HG03060 (cell line): ENCODE data around the gene PDZD8.
"Not testable (repeated sequence)": the region's sequence is repeated elsewhere in the genome, so short reads cannot be mapped to it uniquely, and the experiment has no call there.

Source experiments
- ATAC-seq: cut with Tn5 transposase; IDR thresholded peaks from one replicate; pipeline ENCODE4 v1.9.1; 2021; ENCODE audit warnings: low read depth, moderate number of reproducible peaks; ENCODE audit not compliant: unreplicated experiment

The PDZD8 gene

DNA sequence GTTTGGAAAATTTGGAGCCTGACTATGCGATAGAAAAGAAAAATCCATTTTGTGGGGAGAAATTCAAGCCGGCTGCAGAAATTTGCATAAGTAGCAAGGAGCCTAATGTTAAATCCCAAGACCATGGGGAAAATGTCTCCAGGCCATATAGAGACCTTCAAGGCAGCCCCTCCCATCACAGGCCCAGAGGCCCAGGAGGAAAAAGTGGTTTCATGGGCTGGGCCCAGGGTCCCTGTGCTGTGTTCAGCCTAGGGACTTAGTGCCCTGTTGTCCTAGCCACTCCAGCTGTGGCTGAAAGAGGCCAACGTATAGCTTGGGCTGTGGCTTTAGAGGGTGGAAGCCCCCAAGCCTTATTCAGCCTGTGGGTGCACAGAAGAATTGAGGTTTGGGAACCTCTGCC, 71.8 kb downstream of the PDZD8 start:
- ATAC-seq, result not testable (repeated sequence)

GRCh38 chr10:117300671-117301070, 74.6 kb downstream of the PDZD8 start:
- ATAC-seq, result no peak

DNA sequence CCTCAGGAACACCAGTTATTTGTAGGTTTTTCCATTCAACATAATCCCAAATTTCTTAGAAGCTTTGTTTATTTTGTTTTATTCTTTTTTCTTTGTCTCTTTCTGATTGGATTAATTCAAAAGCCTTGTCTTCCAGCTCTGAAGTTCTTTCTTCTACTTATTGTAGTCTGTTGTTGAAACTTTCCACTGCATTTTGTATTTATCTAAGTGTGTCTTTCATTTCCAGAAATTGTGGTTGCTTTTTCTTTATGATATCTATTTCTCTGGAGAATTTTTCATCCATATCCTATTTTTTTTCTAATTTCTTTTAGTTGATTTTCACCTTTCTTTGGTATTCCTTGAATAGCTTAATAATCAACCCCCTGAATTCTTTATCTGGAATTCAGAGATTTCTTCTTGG, 75.8 kb downstream of the PDZD8 start:
- no peak for ATAC-seq

DNA sequence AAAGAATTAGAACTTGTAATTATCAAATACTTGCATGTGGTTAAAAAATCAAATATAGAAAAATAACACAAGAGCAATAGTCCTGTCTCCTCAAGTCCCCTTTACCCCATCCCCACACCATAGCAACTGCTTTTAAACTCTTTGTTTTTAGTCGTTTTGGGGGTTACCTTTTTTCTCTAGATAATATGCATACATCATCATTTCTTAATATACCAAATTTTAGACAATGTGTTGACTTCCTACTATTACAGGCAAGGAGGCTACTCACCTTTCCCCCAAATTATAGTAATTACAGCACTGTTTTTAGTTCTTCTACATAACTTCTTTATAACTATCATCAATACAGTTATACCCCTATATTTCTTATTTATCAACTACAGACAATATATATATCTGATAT, 77.0 kb downstream of the PDZD8 start:
- no peak for ATAC-seq

- ATAC-seq, result no peak
These were observed 80.5 kb downstream of the PDZD8 start for GRCh38 chr10:117294735-117295134.

GRCh38 chr10:117294039-117294645, 81.1 kb downstream of the PDZD8 start:
- no peak for ATAC-seq

GRCh38 chr10:117290872-117291271, 84.4 kb downstream of the PDZD8 start:
- not testable (repeated sequence) for ATAC-seq

DNA sequence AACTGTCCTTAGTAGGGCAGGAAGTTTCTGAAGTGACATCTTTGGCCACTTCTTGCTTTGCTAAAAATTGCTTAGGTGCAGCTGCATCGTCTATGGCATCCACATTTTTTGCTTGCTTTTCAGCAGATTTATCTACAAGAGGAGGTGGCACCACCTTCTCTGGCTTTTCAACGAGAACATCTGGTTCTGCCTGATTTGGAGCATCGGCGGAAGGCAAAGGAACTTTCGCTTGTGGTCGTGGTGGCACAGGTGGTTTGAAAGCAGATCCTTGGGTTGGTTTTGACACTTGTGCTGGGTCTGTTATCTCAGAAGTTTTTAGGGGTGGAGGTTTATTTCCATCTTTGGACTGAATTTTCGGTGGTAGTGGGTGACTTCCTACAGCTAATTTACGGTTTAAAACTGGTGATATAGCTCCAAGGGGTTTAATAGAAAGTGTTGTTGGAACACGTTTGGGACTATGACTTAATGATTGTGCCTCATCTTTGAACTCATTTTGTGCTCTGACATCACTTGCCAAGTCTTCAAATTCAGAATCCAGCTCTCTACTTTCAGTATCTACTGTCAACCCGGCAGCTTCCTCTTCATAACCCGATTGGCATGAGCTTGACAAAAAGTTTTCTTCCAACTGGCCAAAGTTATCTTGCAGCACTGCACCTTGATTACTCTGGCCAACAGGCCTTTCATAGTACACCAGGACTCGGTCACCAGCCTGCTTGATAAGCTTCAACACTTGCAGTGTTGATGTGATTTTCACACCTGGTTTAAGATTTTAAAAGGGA, 90.3 kb downstream of the PDZD8 start:
- ATAC-seq, result no peak

DNA sequence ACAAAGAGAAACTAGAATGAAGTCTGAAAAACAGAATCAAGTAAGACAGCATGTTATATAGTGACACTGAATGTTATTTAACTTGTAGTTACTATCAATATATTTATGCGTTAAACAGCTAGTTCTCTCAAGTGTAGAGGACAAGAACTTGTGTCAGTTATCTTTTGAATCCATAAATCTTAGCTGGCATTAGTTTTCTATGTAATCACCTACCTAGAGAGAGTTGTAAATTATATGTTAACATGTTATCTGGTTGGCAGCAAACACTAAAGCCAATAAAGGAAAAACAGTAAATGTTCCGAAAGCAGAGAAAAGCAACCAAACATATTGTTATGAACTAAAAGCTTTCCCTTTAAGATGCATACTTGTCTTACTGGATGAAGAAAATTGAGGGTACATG, 97.6 kb downstream of the PDZD8 start:
- no peak for ATAC-seq

- no peak for ATAC-seq
These were observed 100.1 kb downstream of the PDZD8 start for GRCh38 chr10:117275121-117275520.

DNA sequence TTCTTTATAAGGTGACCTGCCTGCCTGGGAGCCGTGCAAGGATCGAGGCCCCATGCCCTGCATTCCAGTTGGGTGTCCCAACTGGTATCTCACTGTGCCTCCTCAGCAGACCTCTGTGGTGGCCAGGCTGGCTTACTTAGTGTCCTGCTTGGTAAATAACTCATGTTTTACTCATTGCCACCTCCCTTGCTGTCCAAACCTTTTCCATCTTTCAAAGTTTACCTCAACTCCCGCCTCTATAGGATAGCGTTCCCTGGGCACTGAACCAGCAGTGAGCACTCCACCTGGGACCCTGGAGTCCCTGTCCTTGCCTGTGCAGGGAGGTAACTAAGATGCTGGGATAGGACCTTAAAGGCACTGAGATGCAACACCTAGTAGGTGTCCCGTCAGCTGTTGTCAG, 100.7 kb downstream of the PDZD8 start:
- no peak for ATAC-seq

GRCh38 chr10:117273980-117274379, 101.3 kb downstream of the PDZD8 start:
- ATAC-seq, result no peak

- no peak for ATAC-seq
These were observed 102.8 kb downstream of the PDZD8 start for GRCh38 chr10:117272195-117273076.

- ATAC-seq, result no peak
These were observed 103.8 kb downstream of the PDZD8 start for GRCh38 chr10:117271427-117271826.

DNA sequence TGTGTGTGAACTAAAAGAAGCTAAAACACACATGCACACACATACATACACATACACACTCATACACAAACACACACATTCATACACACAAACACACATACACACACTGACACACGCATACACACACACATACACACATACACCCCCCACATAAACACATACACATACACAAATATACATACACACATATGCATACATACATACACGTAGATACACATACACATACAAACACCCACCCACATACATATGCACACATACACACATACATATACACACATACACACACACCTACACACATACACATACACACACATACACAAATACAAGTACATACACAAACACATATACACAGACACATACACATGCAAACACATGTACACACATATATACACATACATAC, 106.3 kb downstream of the PDZD8 start:
- no peak for ATAC-seq

- ATAC-seq, result no peak
These were observed 107.0 kb downstream of the PDZD8 start for GRCh38 chr10:117268258-117268657.

DNA sequence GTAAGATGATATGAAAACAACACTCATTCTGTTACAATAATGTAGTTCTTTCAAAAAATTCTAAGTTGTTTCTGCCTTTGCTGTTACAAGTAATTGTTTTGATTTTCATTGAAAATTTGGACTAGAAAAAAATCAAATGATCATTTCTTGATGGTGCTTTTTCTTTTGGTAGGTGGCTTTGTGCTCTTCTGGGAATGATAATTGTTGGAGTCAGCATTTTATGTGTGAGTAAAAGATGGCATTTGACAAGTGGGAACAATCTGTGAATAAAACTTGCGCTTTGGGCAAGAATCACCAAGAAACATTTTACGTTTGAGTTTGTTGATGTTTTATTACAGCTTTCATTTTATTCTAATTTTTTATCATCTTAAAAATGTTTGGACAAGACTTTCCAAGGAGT, 108.4 kb downstream of the PDZD8 start:
- no peak for ATAC-seq

- ATAC-seq, result no peak
These were observed 108.8 kb downstream of the PDZD8 start for GRCh38 chr10:117266400-117266799.

- ATAC-seq, result no peak
These were observed 110.5 kb downstream of the PDZD8 start for GRCh38 chr10:117264782-117265181.

- ATAC-seq, result no peak
These were observed 112.3 kb downstream of the PDZD8 start for GRCh38 chr10:117262903-117263293.

GRCh38 chr10:117262291-117262902, 112.8 kb downstream of the PDZD8 start:
- no peak for ATAC-seq
